Left ventricle myocardium inferior (tissue), 1 donor: ENCODE data around the gene SDK2. TPM values are rescaled to one million over a fixed set of nuclear protein-coding genes. Genes with fewer than 3 reads are reported as not detected.

Source experiments
- DNase-seq: peaks from one replicate; pipeline ENCODE4 v3.0.0-alpha.2; 2020
- H3K27ac ChIP-seq: fragments of 200-600 bp; replicated peaks from 2 replicates; pipeline ENCODE4 v1.8.0; 2021
- H3K27me3 ChIP-seq: fragments of 200-600 bp; 2 replicates; pipeline ENCODE4 v1.8.0; 2021; ENCODE audit warnings: low read depth
- H3K36me3 ChIP-seq: fragments of 200-600 bp; 2 replicates; pipeline ENCODE4 v1.8.0; 2021
- H3K4me1 ChIP-seq: fragments of 200-600 bp; 2 replicates; pipeline ENCODE4 v1.8.0; 2021
- H3K4me3 ChIP-seq: fragments of 200-600 bp; 2 replicates; pipeline ENCODE4 v1.8.0; 2021; ENCODE audit warnings: mild to moderate bottlenecking, moderate library complexity
- H3K9me3 ChIP-seq: fragments of 200-600 bp; replicated peaks from 2 replicates; pipeline ENCODE4 v1.8.0; 2021
- CTCF ChIP-seq: fragments of 200-600 bp; IDR thresholded peaks from 2 replicates; pipeline ENCODE4 v1.8.0; 2021; ENCODE audit warnings: antibody characterized with exemption, mild to moderate bottlenecking, borderline replicate concordance
- intact Hi-C: fragments of 100-400 bp; cut with micrococcal nuclease; formaldehyde crosslinking; loops from one replicate; pipeline ENCODE4 v1.11.0; 2022
- long read RNA-seq: library from polyadenylated mRNA; unstranded; transcript quantifications from one replicate; pipeline ENCODE4 v2.0.0, GENCODE V29; 2021
- total RNA-seq: library from RNA; stranded (reverse); fragmentation: NEBNext Ultra II Directional; extraction: Animal tissue kit (Norgen Biotek cat#: 25700); gene quantifications from one replicate; pipeline ENCODE4 v1.2.1, GENCODE V29; 2021
- donor health status: DM: no; HTN: yes; CAD: no; lungs with severe emphysema.

SDK2 gene
- 2.2 TPM for total RNA-seq
- long read RNA-seq, partial matches to known transcripts: 2 of 3 reads
- long read RNA-seq, other reads (novel, unspliced or antisense): 1 of 3 reads

- intact Hi-C loops: no loop called here
- H3K27me3 ChIP-seq: peaks cover 89% of the 10 kb centered on the region
- peak within 1 kb of the TSS; percentile 71 for H3K4me3 ChIP-seq
- peaks cover 26% of the 10 kb centered on the region for H3K4me1 ChIP-seq
- no peaks in the 10 kb centered on the region for H3K9me3 ChIP-seq
- TF ChIP-seq CTCF: no peak
- no peaks in the 10 kb centered on the region for H3K36me3 ChIP-seq
- no peak for DNase-seq
- no peak within 1 kb of the TSS for H3K27ac ChIP-seq
These were observed at the start of gene SDK2 for GRCh38 chr17:73644145-73645049. TSS of gene SDK2 (minus strand) at chr17:73644445. CDS start at chr17:73644088, 357 bp downstream.

GRCh38 chr17:73693071-73693470 lies 48.8 kb upstream of the SDK2 start:
- no peak overlapping the region for H3K27ac ChIP-seq
- intact Hi-C loops: no loop called here
- H3K4me3 ChIP-seq: no peak overlapping the region
- no peak for TF ChIP-seq CTCF
- peaks cover 46% of the 10 kb centered on the region for H3K27me3 ChIP-seq
- H3K4me1 ChIP-seq: no peaks in the 10 kb centered on the region
- no peak for DNase-seq
- no peaks in the 10 kb centered on the region for H3K9me3 ChIP-seq
- no peaks in the 10 kb centered on the region for H3K36me3 ChIP-seq

GRCh38 chr17:73691321-73691766 lies 47.1 kb upstream of the SDK2 start:
- no peaks in the 10 kb centered on the region for H3K4me1 ChIP-seq
- no peaks in the 10 kb centered on the region for H3K9me3 ChIP-seq
- no peak overlapping the region for H3K4me3 ChIP-seq
- H3K36me3 ChIP-seq: no peaks in the 10 kb centered on the region
- no peak for DNase-seq
- H3K27me3 ChIP-seq: peaks cover 51% of the 10 kb centered on the region
- TF ChIP-seq CTCF: no peak
- intact Hi-C loops: no loop called here
- H3K27ac ChIP-seq: no peak overlapping the region

GRCh38 chr17:73690676-73691075 lies 46.4 kb upstream of the SDK2 start:
- Histone ChIP-seq H3K27me3 (peaks cover 53% of the 10 kb centered on the region), H3K36me3 (no peaks in the 10 kb centered on the region), H3K4me1 (no peaks in the 10 kb centered on the region), H3K27ac (no peak overlapping the region), H3K9me3 (no peaks in the 10 kb centered on the region), H3K4me3 (no peak overlapping the region)
- intact Hi-C loops: no loop called here
- no peak for DNase-seq
- no peak for TF ChIP-seq CTCF

GRCh38 chr17:73689596-73690275 lies 45.5 kb upstream of the SDK2 start:
- TF ChIP-seq CTCF: no peak
- Histone ChIP-seq H3K9me3 (no peaks in the 10 kb centered on the region), H3K4me1 (no peaks in the 10 kb centered on the region), H3K27me3 (peaks cover 51% of the 10 kb centered on the region), H3K4me3 (no peak overlapping the region), H3K36me3 (no peaks in the 10 kb centered on the region), H3K27ac (no peak overlapping the region)
- intact Hi-C loops: no loop called here
- DNase-seq: no peak
